ENCODE results near the gene SYT11. TPM values are rescaled to one million over a fixed set of nuclear protein-coding genes. Genes with fewer than 3 reads are reported as not detected.

The SYT11 gene
- total and polyA plus RNA-seq, 9 of the 15 experiments (the other 6 are each of a cell fraction or from before 2014, with no cell fraction given) = 0.05 to 0.18 (median 0.11) TPM

DNA sequence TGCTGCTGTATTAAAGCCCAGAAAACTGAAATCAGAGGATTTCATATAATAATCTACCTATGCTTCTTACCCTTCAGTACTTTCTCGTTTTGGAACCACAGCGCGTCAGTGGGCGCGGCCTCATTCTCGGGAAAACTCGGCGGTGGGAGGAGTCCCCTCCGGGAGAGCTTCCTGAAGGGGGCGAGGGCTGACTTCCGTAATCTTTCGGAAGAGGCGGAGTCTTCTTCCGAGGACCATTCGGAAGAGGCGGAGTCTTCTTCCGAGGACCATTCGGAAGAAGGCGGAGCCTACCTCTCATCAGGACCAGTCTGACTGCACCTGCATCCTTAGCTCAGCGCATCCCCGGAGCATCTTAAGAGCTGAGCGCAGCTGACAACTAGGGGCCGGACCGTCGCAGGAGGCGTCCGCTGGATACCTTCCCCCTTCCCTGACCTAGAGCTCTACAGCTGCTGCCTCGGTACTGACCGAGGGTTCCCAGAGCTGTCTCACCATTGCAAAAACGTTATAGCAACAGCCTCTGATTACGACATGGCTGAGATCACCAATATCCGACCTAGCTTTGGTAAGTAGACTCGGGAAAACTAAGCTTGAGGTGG lies at the start of gene SYT11 (continued):
- peak in 1 of 2 experiments; percentile 89; a peak in 2 of 4 replicates for TF ChIP-seq HDAC1 (IDR thresholded peaks at IDR 0.05)
- TF ChIP-seq, protein P1, sequence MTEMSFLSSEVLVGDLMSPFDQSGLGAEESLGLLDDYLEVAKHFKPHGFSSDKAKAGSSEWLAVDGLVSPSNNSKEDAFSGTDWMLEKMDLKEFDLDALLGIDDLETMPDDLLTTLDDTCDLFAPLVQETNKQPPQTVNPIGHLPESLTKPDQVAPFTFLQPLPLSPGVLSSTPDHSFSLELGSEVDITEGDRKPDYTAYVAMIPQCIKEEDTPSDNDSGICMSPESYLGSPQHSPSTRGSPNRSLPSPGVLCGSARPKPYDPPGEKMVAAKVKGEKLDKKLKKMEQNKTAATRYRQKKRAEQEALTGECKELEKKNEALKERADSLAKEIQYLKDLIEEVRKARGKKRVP (CRISPR knock-in tag; IDR thresholded peaks at IDR 0.05) = no peak
- no peak for TF ChIP-seq CBFB (CRISPR knock-in tag; IDR thresholded peaks at IDR 0.05)
- no peak for TF ChIP-seq TAF9B (IDR thresholded peaks at IDR 0.05; ENCODE audit: partially characterized antibody)
- no peak for TF ChIP-seq ZNF780A (CRISPR knock-in tag; IDR thresholded peaks at IDR 0.05)
- TF ChIP-seq GABPA (tag; conservative IDR thresholded peaks at IDR 0.05; ENCODE audit: low read depth) = peak; percentile 67
- TF ChIP-seq SP1 (CRISPR knock-in tag; IDR thresholded peaks at IDR 0.05) = peak; percentile 27; the same call in 1 of the 2 replicates
- no peak for TF ChIP-seq ZNF764 (CRISPR knock-in tag; IDR thresholded peaks at IDR 0.05; ENCODE audit: low read depth)
- peak; percentile 98 to 99 for TF ChIP-seq KDM1A (IDR thresholded peaks at IDR 0.05)
- TF ChIP-seq, protein P2, sequence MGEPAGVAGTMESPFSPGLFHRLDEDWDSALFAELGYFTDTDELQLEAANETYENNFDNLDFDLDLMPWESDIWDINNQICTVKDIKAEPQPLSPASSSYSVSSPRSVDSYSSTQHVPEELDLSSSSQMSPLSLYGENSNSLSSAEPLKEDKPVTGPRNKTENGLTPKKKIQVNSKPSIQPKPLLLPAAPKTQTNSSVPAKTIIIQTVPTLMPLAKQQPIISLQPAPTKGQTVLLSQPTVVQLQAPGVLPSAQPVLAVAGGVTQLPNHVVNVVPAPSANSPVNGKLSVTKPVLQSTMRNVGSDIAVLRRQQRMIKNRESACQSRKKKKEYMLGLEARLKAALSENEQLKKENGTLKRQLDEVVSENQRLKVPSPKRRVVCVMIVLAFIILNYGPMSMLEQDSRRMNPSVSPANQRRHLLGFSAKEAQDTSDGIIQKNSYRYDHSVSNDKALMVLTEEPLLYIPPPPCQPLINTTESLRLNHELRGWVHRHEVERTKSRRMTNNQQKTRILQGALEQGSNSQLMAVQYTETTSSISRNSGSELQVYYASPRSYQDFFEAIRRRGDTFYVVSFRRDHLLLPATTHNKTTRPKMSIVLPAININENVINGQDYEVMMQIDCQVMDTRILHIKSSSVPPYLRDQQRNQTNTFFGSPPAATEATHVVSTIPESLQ (CRISPR knock-in tag; IDR thresholded peaks at IDR 0.05) = no peak
- TF ChIP-seq ZNF274 (IDR thresholded peaks at IDR 0.05; ENCODE audit: borderline replicate concordance, low read depth, low read length) = no peak
- no peak for TF ChIP-seq ZFP30 (CRISPR knock-in tag; IDR thresholded peaks at IDR 0.05; ENCODE audit: borderline replicate concordance)
- TF ChIP-seq U2AF1 (optimal IDR thresholded peaks at IDR 0.05; ENCODE audit: low read depth, low read length) = no peak
- no peak for TF ChIP-seq MECOM (CRISPR knock-in tag; IDR thresholded peaks at IDR 0.05)
- no peak for TF ChIP-seq RBM22 (IDR thresholded peaks at IDR 0.05; ENCODE audit: low read depth, low read length, poor library complexity, severe bottlenecking)
- TF ChIP-seq, protein P3, sequence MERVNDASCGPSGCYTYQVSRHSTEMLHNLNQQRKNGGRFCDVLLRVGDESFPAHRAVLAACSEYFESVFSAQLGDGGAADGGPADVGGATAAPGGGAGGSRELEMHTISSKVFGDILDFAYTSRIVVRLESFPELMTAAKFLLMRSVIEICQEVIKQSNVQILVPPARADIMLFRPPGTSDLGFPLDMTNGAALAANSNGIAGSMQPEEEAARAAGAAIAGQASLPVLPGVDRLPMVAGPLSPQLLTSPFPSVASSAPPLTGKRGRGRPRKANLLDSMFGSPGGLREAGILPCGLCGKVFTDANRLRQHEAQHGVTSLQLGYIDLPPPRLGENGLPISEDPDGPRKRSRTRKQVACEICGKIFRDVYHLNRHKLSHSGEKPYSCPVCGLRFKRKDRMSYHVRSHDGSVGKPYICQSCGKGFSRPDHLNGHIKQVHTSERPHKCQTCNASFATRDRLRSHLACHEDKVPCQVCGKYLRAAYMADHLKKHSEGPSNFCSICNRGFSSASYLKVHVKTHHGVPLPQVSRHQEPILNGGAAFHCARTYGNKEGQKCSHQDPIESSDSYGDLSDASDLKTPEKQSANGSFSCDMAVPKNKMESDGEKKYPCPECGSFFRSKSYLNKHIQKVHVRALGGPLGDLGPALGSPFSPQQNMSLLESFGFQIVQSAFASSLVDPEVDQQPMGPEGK (CRISPR knock-in tag; IDR thresholded peaks at IDR 0.05; ENCODE audit: borderline replicate concordance) = no peak
